ENCODE results near the gene HEPHL1. TPM values are rescaled to one million over a fixed set of nuclear protein-coding genes. Genes with fewer than 3 reads are reported as not detected.

The HEPHL1 gene
- total RNA-seq, 1 donor from 2014 or later = not detected

DNA sequence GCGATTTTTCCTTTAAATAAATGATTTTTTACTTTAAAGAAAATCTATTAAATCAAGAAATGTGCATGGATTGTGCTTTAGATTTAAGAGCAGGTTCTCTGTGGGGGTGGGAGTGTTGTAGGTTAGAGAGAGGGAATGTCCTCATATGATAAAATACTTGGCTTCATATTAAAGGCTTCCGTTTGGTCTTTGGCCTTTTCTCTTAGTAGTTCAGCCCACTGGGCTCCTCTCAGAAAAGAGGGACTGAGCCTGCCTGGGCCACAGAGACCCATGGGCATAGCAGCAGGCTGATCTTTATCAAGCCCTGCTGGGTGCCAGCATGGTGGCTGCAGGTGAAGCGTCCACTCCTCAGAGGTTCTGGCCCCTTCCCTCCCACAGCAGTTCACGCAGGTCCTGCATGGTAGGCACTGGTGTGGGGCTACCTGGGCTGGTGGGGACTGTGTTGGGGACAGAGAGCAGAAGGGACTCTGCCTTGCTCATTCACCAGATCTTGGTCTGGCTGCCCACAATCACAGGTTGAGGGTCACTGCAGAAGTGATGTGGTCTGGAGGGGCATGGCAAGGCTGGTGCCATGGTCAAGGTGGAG lies 111.8 kb downstream of the HEPHL1 start:
- no peaks in the 10 kb centered on the region for H3K9me3 Mint-ChIP-seq (ENCODE audit: unreplicated experiment)
- no peaks in the 10 kb centered on the region for H3K27me3 Mint-ChIP-seq (ENCODE audit: unreplicated experiment)
- H3K4me3 Mint-ChIP-seq (ENCODE audit: unreplicated experiment) = no peak overlapping the region
- H3K27ac Mint-ChIP-seq (ENCODE audit: unreplicated experiment) = no peak overlapping the region
- no peaks in the 10 kb centered on the region for H3K36me3 Mint-ChIP-seq (ENCODE audit: unreplicated experiment)
- no peak for DNase-seq (ENCODE audit: extremely low spot score, unreplicated experiment)
- TF ChIP-seq, protein P1, sequence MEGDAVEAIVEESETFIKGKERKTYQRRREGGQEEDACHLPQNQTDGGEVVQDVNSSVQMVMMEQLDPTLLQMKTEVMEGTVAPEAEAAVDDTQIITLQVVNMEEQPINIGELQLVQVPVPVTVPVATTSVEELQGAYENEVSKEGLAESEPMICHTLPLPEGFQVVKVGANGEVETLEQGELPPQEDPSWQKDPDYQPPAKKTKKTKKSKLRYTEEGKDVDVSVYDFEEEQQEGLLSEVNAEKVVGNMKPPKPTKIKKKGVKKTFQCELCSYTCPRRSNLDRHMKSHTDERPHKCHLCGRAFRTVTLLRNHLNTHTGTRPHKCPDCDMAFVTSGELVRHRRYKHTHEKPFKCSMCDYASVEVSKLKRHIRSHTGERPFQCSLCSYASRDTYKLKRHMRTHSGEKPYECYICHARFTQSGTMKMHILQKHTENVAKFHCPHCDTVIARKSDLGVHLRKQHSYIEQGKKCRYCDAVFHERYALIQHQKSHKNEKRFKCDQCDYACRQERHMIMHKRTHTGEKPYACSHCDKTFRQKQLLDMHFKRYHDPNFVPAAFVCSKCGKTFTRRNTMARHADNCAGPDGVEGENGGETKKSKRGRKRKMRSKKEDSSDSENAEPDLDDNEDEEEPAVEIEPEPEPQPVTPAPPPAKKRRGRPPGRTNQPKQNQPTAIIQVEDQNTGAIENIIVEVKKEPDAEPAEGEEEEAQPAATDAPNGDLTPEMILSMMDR (IDR thresholded peaks at IDR 0.05) = no peak
- peaks cover 41% of the 10 kb centered on the region for H3K4me1 Mint-ChIP-seq (ENCODE audit: unreplicated experiment)

GRCh38 chr11:94133752-94134151 lies 112.6 kb downstream of the HEPHL1 start:
- Mint-ChIP-seq H3K4me1 (ENCODE audit: unreplicated experiment) (peaks cover 37% of the 10 kb centered on the region), H3K4me3 (ENCODE audit: unreplicated experiment) (no peak overlapping the region), H3K27me3 (ENCODE audit: unreplicated experiment) (no peaks in the 10 kb centered on the region), H3K36me3 (ENCODE audit: unreplicated experiment) (no peaks in the 10 kb centered on the region), H3K9me3 (ENCODE audit: unreplicated experiment) (no peaks in the 10 kb centered on the region), H3K27ac (ENCODE audit: unreplicated experiment) (peak overlapping the region; percentile 14)
- TF ChIP-seq, protein P1 (IDR thresholded peaks at IDR 0.05) = no peak
- DNase-seq (ENCODE audit: extremely low spot score, unreplicated experiment) = no peak

DNA sequence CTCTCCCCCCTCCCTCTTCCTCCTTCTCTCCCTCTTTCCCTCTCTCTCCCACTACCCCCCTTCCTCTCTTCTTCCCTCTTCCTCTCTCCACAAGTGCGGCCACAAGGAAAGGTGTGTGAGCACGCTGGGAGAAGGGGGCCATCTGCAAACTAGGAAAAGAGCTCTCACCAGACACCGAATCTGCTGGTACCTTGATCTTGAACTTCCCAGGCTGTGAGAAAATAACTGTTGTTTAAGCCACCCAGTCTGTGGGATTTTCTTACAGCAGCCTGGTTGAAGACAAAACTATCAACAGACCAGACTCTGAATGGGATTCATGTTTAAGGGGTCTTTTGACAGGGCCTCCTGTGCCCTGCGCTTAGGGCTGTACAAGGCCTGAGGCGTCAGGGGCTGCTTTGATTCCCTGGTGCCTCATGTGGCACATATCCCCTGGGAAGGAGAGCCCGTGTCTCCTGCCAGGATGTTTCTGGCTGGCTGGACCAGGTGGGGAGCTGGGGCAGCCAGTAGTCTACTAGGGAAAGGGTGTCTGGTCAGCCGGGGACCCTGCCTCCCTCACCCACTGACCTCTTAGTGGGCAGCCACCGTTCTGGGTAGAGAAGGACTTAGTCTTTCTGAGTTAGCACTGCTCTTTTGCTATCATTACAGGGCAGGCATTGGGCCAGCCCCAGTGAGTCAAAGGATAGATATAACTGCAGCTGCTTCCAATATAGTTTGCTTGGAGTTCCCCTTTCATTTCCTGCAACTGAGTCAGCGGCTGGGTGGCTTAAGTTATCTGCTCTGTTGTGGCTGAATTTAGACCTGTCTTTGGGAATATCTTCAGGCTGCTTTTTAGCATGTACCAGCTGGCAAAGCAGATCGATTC lies 113.7 kb downstream of the HEPHL1 start:
- Mint-ChIP-seq H3K27me3 (ENCODE audit: unreplicated experiment) (no peaks in the 10 kb centered on the region), H3K27ac (ENCODE audit: unreplicated experiment) (peak overlapping the region; percentile 82), H3K4me1 (ENCODE audit: unreplicated experiment) (peaks cover 37% of the 10 kb centered on the region), H3K9me3 (ENCODE audit: unreplicated experiment) (no peaks in the 10 kb centered on the region), H3K4me3 (ENCODE audit: unreplicated experiment) (peak overlapping the region; percentile 19), H3K36me3 (ENCODE audit: unreplicated experiment) (no peaks in the 10 kb centered on the region)
- TF ChIP-seq, protein P1 (IDR thresholded peaks at IDR 0.05) = no peak
- no peak for DNase-seq (ENCODE audit: extremely low spot score, unreplicated experiment)

DNA sequence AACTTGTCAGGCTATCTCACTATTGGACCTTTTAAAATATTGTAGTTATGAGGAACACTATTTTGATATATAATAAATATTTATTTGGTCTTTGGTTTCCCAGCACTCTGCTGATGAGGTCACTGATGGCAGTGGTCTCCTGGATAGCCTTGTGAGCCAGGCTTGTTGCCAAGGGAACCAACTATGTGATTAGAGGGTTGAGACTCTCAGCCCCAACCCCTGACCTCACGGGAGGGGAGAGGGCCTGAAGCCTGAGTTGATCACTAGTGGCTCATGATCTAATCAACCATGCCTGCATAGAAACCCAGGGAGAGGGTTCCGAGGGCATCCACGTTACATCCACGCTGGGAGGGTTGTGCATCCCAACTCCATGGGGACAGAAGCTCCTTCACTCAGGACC lies 118.3 kb downstream of the HEPHL1 start:
- Mint-ChIP-seq H3K27ac (ENCODE audit: unreplicated experiment) (no peak overlapping the region), H3K4me1 (ENCODE audit: unreplicated experiment) (peaks cover 48% of the 10 kb centered on the region), H3K9me3 (ENCODE audit: unreplicated experiment) (no peaks in the 10 kb centered on the region), H3K36me3 (ENCODE audit: unreplicated experiment) (no peaks in the 10 kb centered on the region), H3K4me3 (ENCODE audit: unreplicated experiment) (no peak overlapping the region), H3K27me3 (ENCODE audit: unreplicated experiment) (no peaks in the 10 kb centered on the region)
- no peak for DNase-seq (ENCODE audit: extremely low spot score, unreplicated experiment)
- TF ChIP-seq, protein P1 (IDR thresholded peaks at IDR 0.05) = no peak

DNA sequence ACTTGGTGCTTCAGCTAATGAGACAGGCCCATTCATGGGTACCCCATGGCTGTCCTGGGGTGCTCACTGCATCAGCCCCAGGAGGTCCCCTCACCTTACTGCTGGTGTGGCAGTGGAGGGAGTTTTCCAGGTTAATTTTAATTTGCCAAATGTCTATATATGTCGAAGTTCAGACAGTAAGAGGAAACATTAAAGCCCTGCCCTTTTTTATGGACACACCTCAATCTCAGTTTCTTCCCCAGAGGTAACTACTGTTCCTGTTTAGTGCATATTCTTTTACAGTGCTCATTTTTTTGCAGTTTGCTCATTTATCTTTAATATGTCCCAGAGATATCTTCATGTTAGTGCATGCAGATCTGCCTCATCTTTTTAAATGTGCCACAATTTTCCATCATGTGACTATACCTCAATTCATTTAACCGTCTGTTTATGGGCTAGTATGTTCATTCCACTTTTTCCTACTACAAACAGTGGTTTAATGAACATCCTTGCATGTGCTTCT lies 119.1 kb downstream of the HEPHL1 start:
- TF ChIP-seq, protein P1 (IDR thresholded peaks at IDR 0.05) = no peak
- no peak for DNase-seq (ENCODE audit: extremely low spot score, unreplicated experiment)
- Mint-ChIP-seq H3K4me1 (ENCODE audit: unreplicated experiment) (peaks cover 43% of the 10 kb centered on the region), H3K36me3 (ENCODE audit: unreplicated experiment) (no peaks in the 10 kb centered on the region), H3K9me3 (ENCODE audit: unreplicated experiment) (no peaks in the 10 kb centered on the region), H3K27me3 (ENCODE audit: unreplicated experiment) (no peaks in the 10 kb centered on the region), H3K27ac (ENCODE audit: unreplicated experiment) (no peak overlapping the region), H3K4me3 (ENCODE audit: unreplicated experiment) (no peak overlapping the region)

Data from osteocyte (in vitro differentiated cells).